Upper lobe of left lung (tissue), 6 donors: Measurements from ENCODE around the gene CCDC47. TPM values are rescaled to one million over a fixed set of nuclear protein-coding genes. Genes with fewer than 3 reads are reported as not detected.

Experiments used
- ATAC-seq, 2 donors: fragments of 200-7000 bp; cut with Tn5 transposase; one replicate each; pipeline ENCODE4 v1.9.1; 2022; ENCODE audit warnings: mild to moderate bottlenecking in 2 of 2, moderate library complexity in 2 of 2; ENCODE audit not compliant: low FRiP score in 2 of 2
- DNase-seq, 2 donors: peaks; one replicate each; pipeline ENCODE4 v3.0.0-alpha.2; 2019 to 2020
- H3K27ac ChIP-seq, 4 donors: fragments of 200-600 bp; sonication (generic); one replicate each; pipeline ENCODE4 v1.5.1; 2016 to 2019
- H3K27me3 ChIP-seq, 4 donors: fragments of 200-600 bp; sonication (generic); one replicate each; pipeline ENCODE4 v1.5.1; 2017 to 2019
- H3K36me3 ChIP-seq, 4 donors: fragments of 200-600 bp; sonication (generic); one replicate each; pipeline ENCODE4 v1.5.1; 2016 to 2019
- H3K4me1 ChIP-seq, 4 donors: fragments of 200-600 bp; sonication (generic); one replicate each; pipeline ENCODE4 v1.5.1; 2018 to 2019
- H3K4me3 ChIP-seq, 4 donors: fragments of 200-600 bp; sonication (generic); one replicate each; pipeline ENCODE4 v1.5.1; 2017 to 2019; ENCODE audit warnings: mild to moderate bottlenecking in 2 of 4, moderate library complexity in 1 of 4
- H3K9me3 ChIP-seq, 4 donors: fragments of 200-600 bp; sonication (generic); one replicate each; pipeline ENCODE4 v1.5.1; 2018 to 2019
- EP300 ChIP-seq, 4 donors: sonication (generic); formaldehyde crosslinking; IDR thresholded peaks; one replicate each; pipeline ENCODE4 v1.5.1; 2017; ENCODE audit warnings: antibody characterized with exemption in 4 of 4, control low read depth in 2 of 4
- POLR2A ChIP-seq, 4 donors: fragments of 450-650 bp; IDR thresholded peaks; one replicate each; pipeline ENCODE4 v1.5.1; 2016 to 2017; ENCODE audit warnings: antibody characterized with exemption in 4 of 4, mild to moderate bottlenecking in 2 of 4
- POLR2AphosphoS5 ChIP-seq, 2 donors: sonication (generic); formaldehyde crosslinking; IDR thresholded peaks; one replicate each; pipeline ENCODE4 v1.5.1; 2017; ENCODE audit warnings: antibody characterized with exemption in 2 of 2
- WGBS, 2 donors: methylation state at CpG; one replicate each; pipeline ENCODE4 v1.1.5; 2017 to 2018; 5-methylcytosine and 5-hydroxymethylcytosine counted together
- total RNA-seq, 6 donors: library from RNA; depleted of rRNA in 4 of 6; stranded (reverse); fragments of >200 nt in 4 of 6; gene quantifications; one replicate each; pipeline versions ENCODE4 v1.1.0 to v1.2.1, GENCODE V29; 2016 to 2021
- TF ChIP-seq, protein P1 (sequence below), 6 experiments: fragments of 450-650 bp in 4 of 6; fragments of 200-600 bp in 2 of 6; sonication (generic) in 2 of 6; IDR thresholded peaks; one replicate each; pipeline ENCODE4 v1.5.1; 2016 to 2019; ENCODE audit warnings: antibody characterized with exemption in 6 of 6
- donor health status: DM: no; HTN: no; CAD: no; lungs with moderate emphysema.
- donor health status: DM: no; HTN: yes; CAD: no; lungs with severe emphysema.

The CCDC47 gene
- total RNA-seq, 6 donors from 2014 or later = 65.9 to 118 (median 92.9) TPM

DNA sequence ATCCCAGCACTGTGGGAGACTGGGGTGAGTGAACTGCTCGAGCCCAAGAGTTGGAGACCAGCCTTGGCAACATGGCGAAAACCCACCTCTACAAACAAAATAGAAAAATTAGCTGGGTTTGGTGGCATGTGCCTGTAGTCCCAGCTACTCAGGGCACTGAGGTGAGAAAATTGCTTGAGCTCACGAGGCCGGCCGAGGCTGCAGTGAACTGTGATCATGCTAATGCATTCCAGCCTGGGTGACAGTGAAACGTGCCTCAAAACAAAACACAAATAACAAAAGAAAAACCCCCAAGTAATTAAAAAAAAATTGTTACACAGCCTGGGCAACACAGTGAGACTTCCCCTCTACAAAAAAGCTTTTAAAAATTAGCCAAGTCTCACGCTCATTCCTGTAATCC lies 5.0 kb downstream of the CCDC47 start:
- Histone ChIP-seq H3K27me3 (no peaks in the 10 kb centered on the region), H3K4me3 (no peak overlapping the region), H3K4me1 (peaks cover 21 to 47% (median 29%) of the 10 kb centered on the region in 4 donors), H3K9me3 (no peaks in the 10 kb centered on the region), H3K27ac (peak overlapping the region in 1 of 4 donors; percentile 8), H3K36me3 (peaks cover 5 to 32% (median 12%) of the 10 kb centered on the region in 4 donors)
- WGBS, 2 donors = 93 to 94% methylated on average over 7 of the region's 7 CpGs
- ATAC-seq = no peak
- no peak for TF ChIP-seq EP300 (IDR thresholded peaks at IDR 0.05)
- TF ChIP-seq, protein P1, sequence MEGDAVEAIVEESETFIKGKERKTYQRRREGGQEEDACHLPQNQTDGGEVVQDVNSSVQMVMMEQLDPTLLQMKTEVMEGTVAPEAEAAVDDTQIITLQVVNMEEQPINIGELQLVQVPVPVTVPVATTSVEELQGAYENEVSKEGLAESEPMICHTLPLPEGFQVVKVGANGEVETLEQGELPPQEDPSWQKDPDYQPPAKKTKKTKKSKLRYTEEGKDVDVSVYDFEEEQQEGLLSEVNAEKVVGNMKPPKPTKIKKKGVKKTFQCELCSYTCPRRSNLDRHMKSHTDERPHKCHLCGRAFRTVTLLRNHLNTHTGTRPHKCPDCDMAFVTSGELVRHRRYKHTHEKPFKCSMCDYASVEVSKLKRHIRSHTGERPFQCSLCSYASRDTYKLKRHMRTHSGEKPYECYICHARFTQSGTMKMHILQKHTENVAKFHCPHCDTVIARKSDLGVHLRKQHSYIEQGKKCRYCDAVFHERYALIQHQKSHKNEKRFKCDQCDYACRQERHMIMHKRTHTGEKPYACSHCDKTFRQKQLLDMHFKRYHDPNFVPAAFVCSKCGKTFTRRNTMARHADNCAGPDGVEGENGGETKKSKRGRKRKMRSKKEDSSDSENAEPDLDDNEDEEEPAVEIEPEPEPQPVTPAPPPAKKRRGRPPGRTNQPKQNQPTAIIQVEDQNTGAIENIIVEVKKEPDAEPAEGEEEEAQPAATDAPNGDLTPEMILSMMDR (IDR thresholded peaks at IDR 0.05) = no peak
- no peak for TF ChIP-seq POLR2A (IDR thresholded peaks at IDR 0.05)
- no peak for TF ChIP-seq POLR2AphosphoS5 (IDR thresholded peaks at IDR 0.05)
- no peak for DNase-seq

DNA sequence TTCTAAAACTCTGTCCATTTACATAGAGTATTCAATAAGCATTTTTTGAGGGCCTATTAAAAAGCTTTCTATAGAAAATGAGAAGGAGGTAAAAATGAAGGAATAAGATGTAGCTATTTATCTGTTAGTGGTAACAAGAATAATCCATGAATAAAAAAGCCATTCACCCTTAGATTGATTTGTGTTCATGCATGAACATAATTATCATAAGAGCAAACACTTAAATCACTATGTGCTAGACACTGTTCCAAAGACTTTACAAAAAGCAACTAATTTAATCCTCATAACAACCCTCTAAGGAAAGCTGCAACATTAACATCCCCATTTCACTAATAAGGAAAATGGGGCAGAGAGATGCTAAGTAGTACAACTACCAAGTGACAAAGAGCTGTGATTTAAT lies 6.6 kb downstream of the CCDC47 start:
- no peaks in the 10 kb centered on the region for H3K9me3 ChIP-seq
- peaks cover 19 to 40% (median 24%) of the 10 kb centered on the region in 4 donors for H3K4me1 ChIP-seq
- H3K36me3 ChIP-seq = peaks cover 13 to 49% (median 22%) of the 10 kb centered on the region in 4 donors
- no peak overlapping the region for H3K27ac ChIP-seq
- H3K27me3 ChIP-seq = no peaks in the 10 kb centered on the region
- no peak overlapping the region for H3K4me3 ChIP-seq
- TF ChIP-seq EP300 (IDR thresholded peaks at IDR 0.05) (no peak), POLR2AphosphoS5 (IDR thresholded peaks at IDR 0.05) (no peak), POLR2A (IDR thresholded peaks at IDR 0.05) (no peak)
- TF ChIP-seq, protein P1 (IDR thresholded peaks at IDR 0.05) = no peak
- ATAC-seq = no peak
- DNase-seq = no peak

DNA sequence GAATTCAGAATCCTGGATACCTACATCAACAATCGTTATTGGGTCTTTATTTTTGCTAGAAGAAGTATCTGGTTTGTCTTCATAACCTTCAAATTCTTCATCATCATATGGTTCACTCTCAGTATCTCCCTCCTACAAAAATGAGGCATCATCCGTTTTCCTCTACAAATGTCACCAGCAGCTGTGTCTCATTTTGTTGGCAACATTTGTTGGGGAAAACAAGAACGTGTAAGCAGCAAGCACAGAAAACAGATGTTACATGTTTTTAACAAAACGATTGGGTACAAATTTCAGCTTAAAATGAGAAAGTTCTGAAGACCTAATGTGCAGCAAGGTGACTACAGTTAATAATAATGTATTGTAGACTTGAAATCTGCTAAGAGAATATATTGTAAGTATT lies 8.7 kb downstream of the CCDC47 start:
- no peaks in the 10 kb centered on the region for H3K27me3 ChIP-seq
- TF ChIP-seq, protein P1 (IDR thresholded peaks at IDR 0.05) = no peak
- TF ChIP-seq POLR2A (IDR thresholded peaks at IDR 0.05) (no peak), POLR2AphosphoS5 (IDR thresholded peaks at IDR 0.05) (peak in 1 of 2 donors; percentile 30)
- ATAC-seq (no peak), DNase-seq (no peak)
- peaks cover 19 to 68% (median 28%) of the 10 kb centered on the region in 4 donors for H3K36me3 ChIP-seq
- H3K4me3 ChIP-seq = no peak overlapping the region
- WGBS, 2 donors = 74 to 75% methylated on average over 4 of the region's 4 CpGs
- no peak overlapping the region for H3K27ac ChIP-seq
- H3K9me3 ChIP-seq = no peaks in the 10 kb centered on the region
- peaks cover 5 to 22% (median 12%) of the 10 kb centered on the region in 4 donors for H3K4me1 ChIP-seq

DNA sequence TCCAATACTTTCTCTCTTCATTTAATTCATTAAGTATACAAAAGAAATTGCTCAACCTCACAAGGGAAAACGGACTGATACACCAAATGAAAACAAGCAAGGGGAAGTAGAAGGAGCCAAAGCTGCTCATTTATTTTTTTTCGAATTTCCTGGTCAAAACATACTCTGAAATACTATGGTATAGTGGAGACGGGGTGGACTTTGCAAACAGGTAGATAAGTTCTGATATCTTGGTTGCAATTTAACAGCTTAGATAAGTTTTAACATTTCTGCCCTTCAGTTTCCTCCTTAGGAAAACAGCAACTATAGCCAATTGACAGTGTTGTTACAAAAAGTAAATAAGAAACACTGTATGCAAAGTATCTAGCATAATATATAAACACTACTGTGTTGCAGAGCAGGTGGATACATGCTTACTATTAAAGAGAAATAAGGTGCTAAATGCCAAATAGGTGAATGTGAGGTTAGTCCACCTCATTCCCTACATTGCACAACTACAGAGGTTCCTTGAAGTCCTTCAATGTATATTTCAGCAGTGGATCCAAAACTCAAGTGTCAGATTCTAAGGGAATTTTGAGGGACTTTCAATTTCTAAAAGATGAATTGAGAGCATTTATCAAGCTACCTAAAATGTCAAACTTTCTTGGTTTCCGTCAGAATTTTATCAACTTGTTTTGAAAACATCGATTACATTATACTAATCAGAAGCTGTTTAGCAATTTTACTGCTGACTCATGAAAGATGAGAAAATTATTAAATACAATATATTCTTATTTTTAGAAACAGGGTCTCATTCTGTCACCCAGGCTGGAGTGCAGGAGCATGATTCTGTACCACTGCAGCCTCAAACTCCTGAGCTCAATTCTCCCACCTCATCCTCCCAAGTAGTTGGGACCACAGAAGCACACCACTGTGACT lies 11.0 kb downstream of the CCDC47 start:
- ATAC-seq (no peak), DNase-seq (no peak)
- H3K4me1 ChIP-seq = peaks cover 5 to 14% (median 11%) of the 10 kb centered on the region in 4 donors
- H3K36me3 ChIP-seq = peaks cover 26 to 79% (median 38%) of the 10 kb centered on the region in 4 donors
- no peak overlapping the region for H3K4me3 ChIP-seq
- H3K27ac ChIP-seq = peak overlapping the region in 3 of 4 donors; percentile 37 to 49 (median 42)
- H3K9me3 ChIP-seq = no peaks in the 10 kb centered on the region
- 57 to 63% methylated on average over 5 of the region's 5 CpGs for WGBS, 2 donors
- TF ChIP-seq, protein P1 (IDR thresholded peaks at IDR 0.05) = no peak
- no peak for TF ChIP-seq POLR2AphosphoS5 (IDR thresholded peaks at IDR 0.05)
- no peak for TF ChIP-seq POLR2A (IDR thresholded peaks at IDR 0.05)
- no peak for TF ChIP-seq EP300 (IDR thresholded peaks at IDR 0.05)
- no peaks in the 10 kb centered on the region for H3K27me3 ChIP-seq
